Measurements from ENCODE around the gene RASGRF2. TPM values are rescaled to one million over a fixed set of nuclear protein-coding genes. Genes with fewer than 3 reads are reported as not detected.

Gene RASGRF2
- total RNA-seq, 1 donor from 2014 or later = 21.1 TPM

DNA sequence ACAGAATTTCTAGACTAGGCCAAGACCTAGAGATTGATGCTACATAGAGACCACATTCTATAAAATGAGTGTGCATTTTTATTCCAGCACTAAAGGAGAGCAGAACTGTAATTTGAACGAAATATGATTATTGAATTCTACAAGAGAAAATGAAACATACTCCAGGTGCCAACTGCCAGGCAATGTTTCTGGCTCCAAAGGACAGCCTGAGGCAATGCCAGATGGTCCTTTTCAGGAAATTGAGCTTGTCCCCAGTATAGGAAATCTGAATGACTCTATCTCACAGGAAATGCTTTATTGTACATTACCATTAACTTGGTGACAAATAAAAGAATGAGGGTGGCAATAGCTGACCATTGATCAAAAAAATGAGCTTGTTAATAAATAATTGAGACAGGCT lies 28.8 kb upstream of the RASGRF2 start:
- Mint-ChIP-seq H3K4me3 (no peak overlapping the region), H3K9me3 (no peaks in the 10 kb centered on the region), H3K36me3 (ENCODE audit: low read depth) (peaks cover 2% of the 10 kb centered on the region), H3K27me3 (no peaks in the 10 kb centered on the region), H3K27ac (no peak overlapping the region), H3K4me1 (peaks cover 3% of the 10 kb centered on the region)
- no peak for DNase-seq
- intact Hi-C loops (cut with micrococcal nuclease) = no loop called here

GRCh38 chr5:80933036-80933435 lies 27.1 kb upstream of the RASGRF2 start:
- Mint-ChIP-seq H3K27me3 (no peaks in the 10 kb centered on the region), H3K4me3 (no peak overlapping the region), H3K4me1 (peaks cover 3% of the 10 kb centered on the region), H3K36me3 (ENCODE audit: low read depth) (peaks cover 2% of the 10 kb centered on the region), H3K27ac (no peak overlapping the region), H3K9me3 (no peaks in the 10 kb centered on the region)
- no peak for DNase-seq
- intact Hi-C loops (cut with micrococcal nuclease) = no loop called here

- no peak overlapping the region for H3K4me3 Mint-ChIP-seq
- peaks cover 6% of the 10 kb centered on the region for H3K9me3 Mint-ChIP-seq
- H3K36me3 Mint-ChIP-seq (ENCODE audit: low read depth) = no peaks in the 10 kb centered on the region
- intact Hi-C loops (cut with micrococcal nuclease) = no loop called here
- DNase-seq = no peak
- no peaks in the 10 kb centered on the region for H3K27me3 Mint-ChIP-seq
- peaks cover 3% of the 10 kb centered on the region for H3K4me1 Mint-ChIP-seq
- H3K27ac Mint-ChIP-seq = no peak overlapping the region
These were observed 25.4 kb upstream of the RASGRF2 start for GRCh38 chr5:80934751-80935150.

- Mint-ChIP-seq H3K27ac (no peak overlapping the region), H3K9me3 (peaks cover 6% of the 10 kb centered on the region), H3K4me1 (peaks cover 3% of the 10 kb centered on the region), H3K27me3 (no peaks in the 10 kb centered on the region), H3K36me3 (ENCODE audit: low read depth) (no peaks in the 10 kb centered on the region), H3K4me3 (no peak overlapping the region)
- DNase-seq = no peak
- intact Hi-C loops (cut with micrococcal nuclease) = no loop called here
These were observed 24.3 kb upstream of the RASGRF2 start for GRCh38 chr5:80935811-80936385.

GRCh38 chr5:80936881-80937280 lies 23.3 kb upstream of the RASGRF2 start:
- Mint-ChIP-seq H3K4me1 (peaks cover 4% of the 10 kb centered on the region), H3K27me3 (peaks cover under 1% of the 10 kb centered on the region), H3K4me3 (no peak overlapping the region), H3K27ac (no peak overlapping the region), H3K9me3 (peaks cover 8% of the 10 kb centered on the region), H3K36me3 (ENCODE audit: low read depth) (no peaks in the 10 kb centered on the region)
- intact Hi-C loops (cut with micrococcal nuclease) = no loop called here
- DNase-seq = no peak

DNA sequence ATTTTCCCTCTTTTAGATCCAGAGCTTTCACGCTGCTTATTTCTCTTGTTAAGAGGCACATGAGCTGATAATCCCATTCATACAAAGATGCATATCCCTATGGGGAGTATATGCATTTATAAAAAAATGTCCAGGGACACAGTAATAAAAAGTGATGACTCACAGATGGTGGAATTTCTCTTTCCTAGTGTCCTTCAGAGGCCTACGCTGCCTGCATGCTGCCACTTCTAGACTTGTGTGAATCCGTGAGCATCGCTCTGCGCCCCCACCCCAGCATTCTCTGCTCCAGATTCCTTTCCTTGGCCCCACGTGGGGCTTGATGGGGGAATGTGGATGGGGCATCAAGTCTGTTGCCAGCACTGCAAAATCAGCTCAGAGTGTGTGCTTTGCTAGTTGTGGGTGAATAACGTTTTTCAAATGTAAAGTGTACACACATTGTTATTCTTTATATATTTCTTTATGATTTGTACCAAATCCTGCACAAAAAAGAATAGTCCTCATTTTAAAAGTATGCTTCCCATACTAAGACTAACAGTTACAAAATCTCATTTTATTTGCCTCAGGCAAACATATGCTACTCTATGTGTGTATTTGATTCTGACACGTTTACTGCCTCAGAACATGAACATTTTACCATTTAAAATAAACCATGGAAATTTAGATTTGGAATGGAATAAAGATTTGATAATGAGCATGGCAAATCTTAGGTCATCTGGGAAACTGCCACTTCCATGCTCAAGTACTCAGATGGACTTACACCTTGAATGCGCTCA lies 22.4 kb upstream of the RASGRF2 start:
- Mint-ChIP-seq H3K9me3 (peaks cover 13% of the 10 kb centered on the region), H3K27ac (no peak overlapping the region), H3K4me3 (no peak overlapping the region), H3K27me3 (peaks cover 2% of the 10 kb centered on the region), H3K4me1 (peaks cover 5% of the 10 kb centered on the region), H3K36me3 (ENCODE audit: low read depth) (no peaks in the 10 kb centered on the region)
- intact Hi-C loops (cut with micrococcal nuclease) = no loop called here
- no peak for DNase-seq

DNA sequence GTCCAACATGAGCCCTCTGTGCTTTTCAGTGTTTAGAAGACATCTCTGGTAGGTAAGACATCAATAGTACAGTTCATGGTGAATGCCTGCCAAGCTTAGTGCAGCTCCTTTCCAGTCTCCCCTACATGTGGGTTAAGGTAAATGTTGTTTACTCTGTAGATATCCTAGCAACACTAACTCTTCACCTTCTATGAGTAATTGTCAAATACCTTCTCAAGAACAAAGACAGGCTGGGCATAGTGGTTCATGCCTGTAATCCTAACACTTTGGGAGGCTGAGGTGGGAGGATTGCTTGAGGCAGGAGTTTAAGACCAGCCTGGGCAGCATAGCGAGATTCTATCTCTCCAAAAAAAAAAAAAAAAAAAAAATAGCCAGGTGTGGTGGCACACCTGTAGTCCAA lies 18.7 kb upstream of the RASGRF2 start:
- Mint-ChIP-seq H3K4me3 (no peak overlapping the region), H3K27me3 (peaks cover 2% of the 10 kb centered on the region), H3K4me1 (peaks cover 2% of the 10 kb centered on the region), H3K36me3 (ENCODE audit: low read depth) (no peaks in the 10 kb centered on the region), H3K27ac (no peak overlapping the region), H3K9me3 (peaks cover 15% of the 10 kb centered on the region)
- DNase-seq = no peak
- intact Hi-C loops (cut with micrococcal nuclease) = no loop called here

- no peaks in the 10 kb centered on the region for H3K27me3 Mint-ChIP-seq
- H3K27ac Mint-ChIP-seq = no peak overlapping the region
- intact Hi-C loops (cut with micrococcal nuclease) = no loop called here
- H3K36me3 Mint-ChIP-seq (ENCODE audit: low read depth) = peaks cover 2% of the 10 kb centered on the region
- peaks cover 1% of the 10 kb centered on the region for H3K4me1 Mint-ChIP-seq
- DNase-seq = no peak
- H3K9me3 Mint-ChIP-seq = peaks cover 14% of the 10 kb centered on the region
- no peak overlapping the region for H3K4me3 Mint-ChIP-seq
These were observed 8.8 kb upstream of the RASGRF2 start for GRCh38 chr5:80951366-80951765.

GRCh38 chr5:80953587-80953986 lies 6.6 kb upstream of the RASGRF2 start:
- Mint-ChIP-seq H3K27me3 (no peaks in the 10 kb centered on the region), H3K36me3 (ENCODE audit: low read depth) (no peaks in the 10 kb centered on the region), H3K4me3 (no peak overlapping the region), H3K4me1 (peaks cover 12% of the 10 kb centered on the region), H3K27ac (no peak overlapping the region), H3K9me3 (peaks cover 3% of the 10 kb centered on the region)
- no peak for DNase-seq
- intact Hi-C loops (cut with micrococcal nuclease) = no loop called here

GRCh38 chr5:80955082-80955590 lies 5.0 kb upstream of the RASGRF2 start:
- peaks cover 3% of the 10 kb centered on the region for H3K27me3 Mint-ChIP-seq
- peaks cover 3% of the 10 kb centered on the region for H3K9me3 Mint-ChIP-seq
- H3K36me3 Mint-ChIP-seq (ENCODE audit: low read depth) = no peaks in the 10 kb centered on the region
- no peak overlapping the region for H3K27ac Mint-ChIP-seq
- intact Hi-C loops (cut with micrococcal nuclease) = no loop called here
- DNase-seq = no peak
- H3K4me1 Mint-ChIP-seq = peaks cover 19% of the 10 kb centered on the region
- no peak overlapping the region for H3K4me3 Mint-ChIP-seq

DNA sequence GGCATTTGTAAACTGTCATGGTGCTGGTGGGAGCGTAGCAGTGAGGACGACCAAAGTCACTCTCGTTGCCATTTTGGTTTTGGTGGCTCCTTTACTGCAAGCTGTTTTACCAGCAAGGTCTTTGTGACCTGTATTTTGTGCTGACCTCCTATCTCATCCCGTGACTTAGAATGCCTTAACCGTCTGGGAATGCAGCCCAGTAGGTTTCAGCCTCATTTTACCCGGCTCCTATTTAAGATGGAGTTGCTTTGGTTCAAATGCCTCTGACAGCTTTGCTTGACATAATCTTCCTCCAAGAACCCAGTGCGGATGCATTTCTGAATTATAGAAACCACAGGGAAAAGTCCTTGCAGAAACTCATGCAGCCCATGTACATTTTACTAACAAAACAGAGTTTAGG lies 3.9 kb upstream of the RASGRF2 start:
- H3K27ac Mint-ChIP-seq = no peak overlapping the region
- H3K36me3 Mint-ChIP-seq (ENCODE audit: low read depth) = peaks cover 2% of the 10 kb centered on the region
- intact Hi-C loops (cut with micrococcal nuclease) = no loop called here
- peaks cover 3% of the 10 kb centered on the region for H3K9me3 Mint-ChIP-seq
- no peak overlapping the region for H3K4me3 Mint-ChIP-seq
- H3K27me3 Mint-ChIP-seq = peaks cover 3% of the 10 kb centered on the region
- peaks cover 23% of the 10 kb centered on the region for H3K4me1 Mint-ChIP-seq
- no peak for DNase-seq

GRCh38 chr5:80957031-80957761 lies 3.0 kb upstream of the RASGRF2 start:
- peaks cover 5% of the 10 kb centered on the region for H3K27me3 Mint-ChIP-seq
- no peak overlapping the region for H3K27ac Mint-ChIP-seq
- no peaks in the 10 kb centered on the region for H3K9me3 Mint-ChIP-seq
- peaks cover 2% of the 10 kb centered on the region for H3K36me3 Mint-ChIP-seq (ENCODE audit: low read depth)
- no peak overlapping the region for H3K4me3 Mint-ChIP-seq
- peaks cover 29% of the 10 kb centered on the region for H3K4me1 Mint-ChIP-seq
- intact Hi-C loops (cut with micrococcal nuclease) = no loop called here
- no peak for DNase-seq

DNA sequence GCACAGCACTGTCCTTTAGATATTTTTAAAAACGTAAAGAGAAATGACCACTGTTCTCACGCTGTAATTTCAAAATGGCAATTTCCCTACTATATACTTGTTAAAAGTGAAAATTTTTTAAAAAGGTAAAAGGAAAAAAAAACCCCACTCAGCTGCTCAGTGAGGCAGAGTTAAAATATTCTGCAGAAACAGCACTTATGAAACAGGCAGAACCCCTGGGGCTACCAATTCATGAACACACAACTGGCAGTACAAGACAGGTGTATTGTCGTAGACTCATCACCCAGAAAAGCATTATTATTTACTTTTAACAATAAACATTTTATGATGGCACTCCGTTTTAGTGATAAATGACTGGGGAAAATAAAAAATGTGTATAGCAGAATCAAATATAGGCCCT lies 1.5 kb upstream of the RASGRF2 start:
- Mint-ChIP-seq H3K4me3 (peak overlapping the region; percentile 5), H3K9me3 (no peaks in the 10 kb centered on the region), H3K36me3 (ENCODE audit: low read depth) (peaks cover 2% of the 10 kb centered on the region), H3K27me3 (peaks cover 5% of the 10 kb centered on the region), H3K4me1 (peaks cover 38% of the 10 kb centered on the region), H3K27ac (no peak overlapping the region)
- intact Hi-C loops (cut with micrococcal nuclease) = loop anchor here (2.0 kb wide), 1 partner anchor 74 kb away; no protein-coding TSS in a partner anchor
- DNase-seq = no peak

DNA sequence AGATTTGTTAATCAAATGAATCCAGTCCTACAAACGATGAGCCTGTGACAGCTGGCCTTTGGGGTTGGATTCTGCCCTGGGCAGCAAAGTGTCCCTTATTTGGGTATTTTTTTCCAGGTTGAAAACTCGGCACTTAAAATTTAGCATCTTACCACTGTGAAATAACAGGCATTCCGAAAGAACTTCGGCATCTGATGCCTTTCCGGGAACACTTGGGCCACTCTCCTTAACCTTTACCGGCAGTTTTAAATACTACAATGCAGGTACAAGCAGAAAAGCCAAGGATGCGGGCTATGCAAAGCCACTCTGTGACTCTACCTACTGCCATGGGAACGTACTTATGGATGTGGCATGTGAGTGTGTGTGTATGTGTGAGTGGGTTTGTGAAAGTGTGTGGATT lies 1.0 kb upstream of the RASGRF2 start:
- Mint-ChIP-seq H3K27ac (peak overlapping the region; percentile 76), H3K4me1 (peaks cover 40% of the 10 kb centered on the region), H3K27me3 (peaks cover 5% of the 10 kb centered on the region), H3K9me3 (no peaks in the 10 kb centered on the region), H3K4me3 (peak overlapping the region; percentile 84), H3K36me3 (ENCODE audit: low read depth) (peaks cover 2% of the 10 kb centered on the region)
- intact Hi-C loops (cut with micrococcal nuclease) = loop anchor here (2.0 kb wide), 1 partner anchor 74 kb away; no protein-coding TSS in a partner anchor
- no peak for DNase-seq

Measured in activated CD4-positive, alpha-beta T cell treated with anti-CD3 and anti-CD28 coated beads, Interleukin-2, amount 10 ng/mL, durations not matched to agents 24 days and 14 days (primary cell).